ENCODE results near the gene OR2AP1. TPM values are rescaled to one million over a fixed set of nuclear protein-coding genes. Genes with fewer than 3 reads are reported as not detected.
"Not testable (repeated sequence)": the region's sequence is repeated elsewhere in the genome, so short reads cannot be mapped to it uniquely, and the experiment has no call there.

OR2AP1 gene
- total RNA-seq, 4 donors from 2014 or later: not detected

DNA sequence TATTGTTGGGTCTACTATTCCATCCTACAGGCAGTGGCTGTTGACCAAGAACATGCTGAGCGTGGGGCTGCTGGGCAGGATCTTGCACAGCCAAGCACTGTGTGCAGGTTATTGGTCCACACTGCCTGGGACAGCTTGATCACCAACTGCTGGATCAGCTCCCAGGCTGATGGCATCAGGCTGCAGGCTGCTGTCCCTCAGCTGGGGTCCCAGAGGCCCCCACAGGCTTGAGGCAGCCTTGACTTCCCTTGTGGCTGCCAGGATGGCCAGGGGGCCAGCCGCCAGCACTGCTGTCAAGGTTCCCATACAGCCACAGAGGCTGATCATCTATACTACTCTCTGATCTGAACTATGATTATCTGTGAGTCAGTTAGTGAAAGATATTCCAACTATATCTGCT lies 9.8 kb downstream of the OR2AP1 start:
- WGBS, 2 donors: 86 to 96% methylated on average over 2 of the region's 2 CpGs
- H3K4me3 ChIP-seq (ENCODE audit: low read depth, poor library complexity, severe bottlenecking): no peak overlapping the region
- DNase-seq (ENCODE audit: low spot score in 2 of 2): no peak
- intact Hi-C loops (cut with DNase I; ENCODE audit: low total_unique reads): no loop called here
- TF ChIP-seq POLR2A (IDR thresholded peaks at IDR 0.05): no peak
- TF ChIP-seq, protein P1, sequence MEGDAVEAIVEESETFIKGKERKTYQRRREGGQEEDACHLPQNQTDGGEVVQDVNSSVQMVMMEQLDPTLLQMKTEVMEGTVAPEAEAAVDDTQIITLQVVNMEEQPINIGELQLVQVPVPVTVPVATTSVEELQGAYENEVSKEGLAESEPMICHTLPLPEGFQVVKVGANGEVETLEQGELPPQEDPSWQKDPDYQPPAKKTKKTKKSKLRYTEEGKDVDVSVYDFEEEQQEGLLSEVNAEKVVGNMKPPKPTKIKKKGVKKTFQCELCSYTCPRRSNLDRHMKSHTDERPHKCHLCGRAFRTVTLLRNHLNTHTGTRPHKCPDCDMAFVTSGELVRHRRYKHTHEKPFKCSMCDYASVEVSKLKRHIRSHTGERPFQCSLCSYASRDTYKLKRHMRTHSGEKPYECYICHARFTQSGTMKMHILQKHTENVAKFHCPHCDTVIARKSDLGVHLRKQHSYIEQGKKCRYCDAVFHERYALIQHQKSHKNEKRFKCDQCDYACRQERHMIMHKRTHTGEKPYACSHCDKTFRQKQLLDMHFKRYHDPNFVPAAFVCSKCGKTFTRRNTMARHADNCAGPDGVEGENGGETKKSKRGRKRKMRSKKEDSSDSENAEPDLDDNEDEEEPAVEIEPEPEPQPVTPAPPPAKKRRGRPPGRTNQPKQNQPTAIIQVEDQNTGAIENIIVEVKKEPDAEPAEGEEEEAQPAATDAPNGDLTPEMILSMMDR (IDR thresholded peaks at IDR 0.05): no peak

DNA sequence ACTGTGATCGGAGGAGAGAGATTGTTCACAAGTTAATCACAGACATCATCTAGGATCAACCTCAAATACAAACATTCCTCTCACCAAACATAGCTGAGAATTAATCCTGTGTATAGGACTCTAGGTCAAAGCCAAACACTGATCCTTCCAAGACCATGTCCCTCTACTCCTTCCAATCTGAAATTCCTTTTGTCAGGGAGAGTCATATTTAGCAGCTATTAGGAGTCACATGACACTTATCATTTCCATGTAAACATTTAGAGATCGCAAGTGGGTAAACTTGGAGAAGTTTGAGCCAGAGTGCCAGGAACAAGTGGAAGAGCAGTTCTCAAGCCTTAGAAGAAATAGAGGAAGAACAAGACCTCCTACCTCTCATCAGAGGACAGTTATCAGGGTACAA lies 13.5 kb downstream of the OR2AP1 start:
- WGBS, 2 donors: 88 to 93% methylated on average over 2 of the region's 2 CpGs
- intact Hi-C loops (cut with DNase I; ENCODE audit: low total_unique reads): no loop called here
- H3K4me3 ChIP-seq (ENCODE audit: low read depth, poor library complexity, severe bottlenecking): no peak overlapping the region
- TF ChIP-seq, protein P1 (IDR thresholded peaks at IDR 0.05): no peak
- no peak for TF ChIP-seq POLR2A (IDR thresholded peaks at IDR 0.05)
- DNase-seq (ENCODE audit: low spot score in 2 of 2): no peak

DNA sequence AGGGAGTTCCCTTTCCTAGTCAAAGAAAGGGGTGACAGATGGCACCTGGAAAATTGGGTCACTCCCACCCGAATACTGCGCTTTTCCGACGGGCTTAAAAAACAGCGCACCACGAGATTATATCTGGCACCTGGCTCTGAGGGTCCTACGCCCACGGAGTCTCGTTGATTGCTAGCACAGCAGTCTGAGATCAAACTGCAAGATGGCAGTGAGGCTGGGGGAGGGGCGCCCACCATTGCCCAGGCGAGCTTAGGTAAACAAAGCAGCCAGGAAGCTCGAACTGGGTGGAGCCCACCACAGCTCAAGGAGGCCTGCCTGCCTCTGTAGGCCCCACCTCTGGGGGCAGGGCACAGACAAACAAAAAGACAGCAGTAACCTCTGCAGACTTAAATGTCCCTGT lies 17.9 kb downstream of the OR2AP1 start:
- intact Hi-C loops (cut with DNase I; ENCODE audit: low total_unique reads); H3K4me3 ChIP-seq (ENCODE audit: low read depth, poor library complexity, severe bottlenecking); DNase-seq (ENCODE audit: low spot score in 2 of 2): not testable (repeated sequence)
- WGBS, 2 donors: 72 to 80% methylated on average over 12 of the region's 12 CpGs

DNA sequence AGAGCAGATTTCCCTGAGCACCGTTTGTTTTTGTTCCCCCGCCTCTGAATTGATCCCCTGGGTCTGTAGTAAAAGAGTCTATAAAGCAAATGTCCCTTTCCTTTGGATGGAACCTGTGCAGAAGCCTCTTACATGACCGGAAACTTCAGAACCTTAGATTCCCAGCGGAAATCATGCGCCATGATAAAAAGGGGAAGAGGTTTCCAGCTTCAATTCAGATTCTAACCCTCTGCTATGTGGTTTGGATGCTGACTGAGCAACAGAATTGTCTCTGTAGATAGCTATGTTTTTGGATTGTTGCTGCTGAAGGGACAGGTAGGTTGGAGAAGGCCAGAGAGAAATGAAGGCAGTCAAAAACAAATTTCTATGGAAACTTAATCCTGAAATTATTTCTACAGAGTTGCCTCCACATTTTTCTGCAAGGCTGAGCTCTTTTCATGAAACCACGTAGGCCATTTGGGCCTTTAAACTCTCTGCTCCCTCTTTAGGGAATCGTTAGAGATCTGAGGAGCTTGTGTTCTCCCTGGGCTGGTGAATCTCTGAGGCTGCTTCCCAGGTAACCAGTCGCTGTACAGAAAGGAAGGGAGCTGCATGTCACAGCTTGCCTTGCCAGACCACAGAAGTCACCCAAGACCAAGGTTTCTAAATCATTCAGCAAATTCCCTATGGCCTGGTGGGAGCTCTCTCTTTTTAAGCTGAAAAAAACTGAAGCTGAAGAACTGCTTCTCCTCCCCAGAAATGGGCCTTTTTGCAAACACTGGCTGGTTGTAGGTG lies 35.7 kb downstream of the OR2AP1 start:
- intact Hi-C loops (cut with DNase I; ENCODE audit: low total_unique reads): no loop called here
- TF ChIP-seq POLR2A (IDR thresholded peaks at IDR 0.05): no peak
- TF ChIP-seq, protein P1 (IDR thresholded peaks at IDR 0.05): no peak
- no peak overlapping the region for H3K4me3 ChIP-seq (ENCODE audit: low read depth, poor library complexity, severe bottlenecking)
- 52 to 58% methylated on average over 8 of the region's 8 CpGs for WGBS, 2 donors
- DNase-seq (ENCODE audit: low spot score in 2 of 2): no peak

DNA sequence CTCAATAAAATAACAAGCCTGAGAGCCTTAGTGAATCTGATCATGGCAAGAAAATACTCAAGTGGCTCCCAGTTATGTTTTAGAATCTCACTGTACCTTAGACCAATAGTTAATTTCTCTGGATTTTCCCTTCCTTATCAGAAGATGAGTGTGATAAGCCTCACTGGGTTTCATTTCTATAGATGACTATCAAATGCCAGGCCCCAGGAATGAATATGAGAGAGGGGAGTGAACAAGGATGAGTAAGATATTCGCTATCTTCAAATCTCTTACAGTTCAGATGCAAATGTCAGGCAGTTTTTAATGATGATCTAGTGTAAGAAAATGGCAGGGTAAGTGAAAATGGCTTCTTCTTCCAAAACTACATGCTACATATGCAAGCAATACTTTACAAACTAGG lies 38.3 kb downstream of the OR2AP1 start:
- no peak overlapping the region for H3K4me3 ChIP-seq (ENCODE audit: low read depth, poor library complexity, severe bottlenecking)
- TF ChIP-seq, protein P1 (IDR thresholded peaks at IDR 0.05): no peak
- no peak for TF ChIP-seq POLR2A (IDR thresholded peaks at IDR 0.05)
- no peak for DNase-seq (ENCODE audit: low spot score in 2 of 2)
- intact Hi-C loops (cut with DNase I; ENCODE audit: low total_unique reads): no loop called here
- 76 to 96% methylated on average over 1 of the region's 1 CpG for WGBS, 2 donors

DNA sequence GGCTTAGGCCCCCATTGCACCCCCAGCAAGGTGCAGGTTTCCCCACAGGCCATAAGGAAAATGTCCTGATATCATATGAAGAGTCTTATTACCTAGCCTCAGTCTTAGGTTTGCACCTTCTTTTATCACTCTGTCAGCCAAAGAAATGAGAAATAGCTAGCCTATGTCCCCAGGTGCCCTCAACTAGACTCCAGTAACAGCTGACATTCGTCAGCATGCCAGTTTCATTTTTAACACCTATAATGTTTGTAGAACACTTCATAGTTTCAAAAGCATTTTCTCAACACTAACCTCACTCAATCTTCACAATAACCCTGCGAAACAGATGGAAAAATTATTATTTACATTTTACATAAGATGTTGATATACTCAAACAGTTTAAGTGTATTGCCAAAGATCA lies 40.4 kb downstream of the OR2AP1 start:
- WGBS, 2 donors: 62 to 70% methylated on average over 2 of the region's 2 CpGs
- no peak overlapping the region for H3K4me3 ChIP-seq (ENCODE audit: low read depth, poor library complexity, severe bottlenecking)
- TF ChIP-seq POLR2A (IDR thresholded peaks at IDR 0.05): no peak
- TF ChIP-seq, protein P1 (IDR thresholded peaks at IDR 0.05): no peak
- no peak for DNase-seq (ENCODE audit: low spot score in 2 of 2)
- intact Hi-C loops (cut with DNase I; ENCODE audit: low total_unique reads): no loop called here
